CD14-positive monocyte (primary cell): ENCODE measurements around the gene KCNC3. TPM values are rescaled to one million over a fixed set of nuclear protein-coding genes. Genes with fewer than 3 reads are reported as not detected.

ENCODE experiments used
- DNase-seq, 3 donors: peaks; one replicate each; pipeline ENCODE4 v3.0.0-alpha.2; 2011 to 2022
- H2AFZ ChIP-seq: 2 replicates; pipeline ENCODE4 v1.6.0; 2012; ENCODE audit warnings: mild to moderate bottlenecking, low read depth, low read length, inconsistent platforms; ENCODE audit not compliant: insufficient read depth, poor library complexity, severe bottlenecking
- H3K27ac ChIP-seq, 2 donors: 1 replicate in 1 of 2; 2 replicates in 1 of 2; pipeline ENCODE4 v1.5.1; 2012 to 2013; ENCODE audit warnings: low read length in 2 of 2, control low read depth in 1 of 2, inconsistent platforms in 1 of 2, low read depth in 1 of 2, mild to moderate bottlenecking in 1 of 2
- H3K27me3 ChIP-seq, 2 donors: one replicate each; pipeline versions ENCODE4 v1.6.0 to v1.6.1; 2011 to 2013; ENCODE audit warnings: low read length in 2 of 2; ENCODE audit not compliant: control insufficient read depth in 2 of 2, insufficient read depth in 2 of 2
- H3K36me3 ChIP-seq, 2 donors: replicated peaks in 1 of 2; 1 replicate in 1 of 2; 2 replicates in 1 of 2; pipeline versions ENCODE4 v1.5.1 to v1.6.1; 2012 to 2013; ENCODE audit warnings: low read length in 2 of 2, control low read depth in 1 of 2, inconsistent platforms in 1 of 2, mild to moderate bottlenecking in 1 of 2; ENCODE audit not compliant: insufficient read depth in 2 of 2, control insufficient read depth in 1 of 2
- H3K4me1 ChIP-seq, 2 donors: 1 replicate in 1 of 2; 2 replicates in 1 of 2; pipeline versions ENCODE4 v1.5.1 to v1.6.1; 2012 to 2013; ENCODE audit warnings: low read length in 2 of 2, control low read depth in 1 of 2, inconsistent platforms in 1 of 2, mild to moderate bottlenecking in 1 of 2, moderate library complexity in 1 of 2; ENCODE audit not compliant: insufficient read depth in 2 of 2, control insufficient read depth in 1 of 2
- H3K4me2 ChIP-seq: replicated peaks from 2 replicates; pipeline ENCODE3; 2012; ENCODE audit warnings: low read length, moderate library complexity, mild to moderate bottlenecking; ENCODE audit not compliant: poor library complexity, severe bottlenecking; ENCODE audit errors: extremely low read depth
- H3K4me3 ChIP-seq, 3 experiments: fragments of 200-600 bp in 1 of 3; sonication (generic) in 1 of 3; replicated peaks in 1 of 3; 1 replicate in 2 of 3; 2 replicates in 1 of 3; pipeline ENCODE4 v1.5.1; 2011 to 2013; ENCODE audit warnings: low read length in 3 of 3, mild to moderate bottlenecking in 3 of 3, control low read depth in 2 of 3, low read depth in 2 of 3, inconsistent platforms in 1 of 3, moderate library complexity in 1 of 3
- H3K79me2 ChIP-seq: 2 replicates; pipeline ENCODE4 v1.6.0; 2012; ENCODE audit warnings: mild to moderate bottlenecking, control low read depth, inconsistent platforms, low read length, moderate library complexity; ENCODE audit not compliant: insufficient read depth
- H3K9ac ChIP-seq: 2 replicates; pipeline ENCODE4 v1.6.0; 2017; ENCODE audit warnings: low read length, mild to moderate bottlenecking; ENCODE audit not compliant: insufficient read depth, poor library complexity, severe bottlenecking
- H3K9me3 ChIP-seq, 2 donors: replicated peaks in 1 of 2; 1 replicate in 1 of 2; 2 replicates in 1 of 2; pipeline versions ENCODE4 v1.5.1 to v1.6.1; 2012 to 2013; ENCODE audit warnings: low read length in 2 of 2, control low read depth in 1 of 2; ENCODE audit not compliant: control insufficient read depth in 1 of 2, insufficient read depth in 1 of 2
- H4K20me1 ChIP-seq: 2 replicates; pipeline ENCODE4 v1.6.0; 2012; ENCODE audit warnings: mild to moderate bottlenecking, low read length, control low read depth, moderate library complexity; ENCODE audit not compliant: insufficient read depth
- H3K27ac Mint-ChIP-seq, 7 donors: one replicate each; pipeline ENCODE4 v1.8.0; 2020; ENCODE audit warnings: mild to moderate bottlenecking in 7 of 7, mixed read lengths in 7 of 7, moderate library complexity in 6 of 7, inconsistent platforms in 2 of 7
- H3K27me3 Mint-ChIP-seq, 3 donors: one replicate each; pipeline ENCODE4 v1.8.0; 2021 to 2022; ENCODE audit warnings: low read depth in 3 of 3, mild to moderate bottlenecking in 3 of 3, mixed read lengths in 3 of 3, moderate library complexity in 3 of 3, inconsistent platforms in 1 of 3
- H3K36me3 Mint-ChIP-seq, 2 donors: one replicate each; pipeline ENCODE4 v1.8.0; 2020; ENCODE audit warnings: mixed read lengths in 2 of 2, inconsistent platforms in 1 of 2, mild to moderate bottlenecking in 1 of 2
- H3K4me1 Mint-ChIP-seq: one replicate; pipeline ENCODE4 v1.8.0; 2020; ENCODE audit warnings: mild to moderate bottlenecking, mixed read lengths
- H3K4me3 Mint-ChIP-seq, 2 donors: one replicate each; pipeline ENCODE4 v1.8.0; 2020; ENCODE audit warnings: mild to moderate bottlenecking in 2 of 2, mixed read lengths in 2 of 2, moderate library complexity in 1 of 2
- H3K9me3 Mint-ChIP-seq, 7 donors: one replicate each; pipeline ENCODE4 v1.8.0; 2020 to 2022; ENCODE audit warnings: mixed read lengths in 7 of 7, mild to moderate bottlenecking in 6 of 7, moderate library complexity in 6 of 7, inconsistent platforms in 2 of 7
- CTCF ChIP-seq: fragments of 200-600 bp; IDR thresholded peaks from one replicate; pipeline ENCODE4 v1.8.0; 2022; ENCODE audit warnings: antibody characterized with exemption, mild to moderate bottlenecking
- WGBS: methylation state at CpG from one replicate; pipeline ENCODE4 v1.1.5; 2013; ENCODE audit warnings: missing lambda C conversion rate; ENCODE audit not compliant: insufficient coverage; 5-methylcytosine and 5-hydroxymethylcytosine counted together
- intact Hi-C, 2 donors: fragments of 100-400 bp; cut with micrococcal nuclease; formaldehyde crosslinking; loops; one replicate each; pipeline versions ENCODE4 v1.15.0 to v1.15.1; 2023
- polyA plus RNA-seq, 3 donors: library from polyadenylated mRNA; depleted of rRNA in 1 of 3; unstranded in 2 of 3; stranded (reverse) in 1 of 3; fragments of 300-500 nt in 2 of 3; fragments of >200 nt in 1 of 3; fragmentation: Illumina TruSeq in 2 of 3; gene quantifications; 1 replicate in 2 of 3; 2 replicates in 1 of 3; pipeline ENCODE4 v1.2.3, GENCODE V29; 2012 to 2021

The KCNC3 gene
- polyA plus RNA-seq, 3 donors: 0.04 to 23.6 TPM; not detected in 1

GRCh38 chr19:50263176-50263575, 66.0 kb downstream of the KCNC3 start:
- H3K27ac ChIP-seq: no peak overlapping the region
- no peaks in the 10 kb centered on the region for H3K79me2 ChIP-seq
- no peak overlapping the region for H3K4me2 ChIP-seq
- no peaks in the 10 kb centered on the region for H3K36me3 ChIP-seq
- Mint-ChIP-seq H3K9me3 (no peaks in the 10 kb centered on the region), H3K4me1 (no peaks in the 10 kb centered on the region), H3K4me3 (no peak overlapping the region), H3K27ac (peak overlapping the region in 1 of 7 donors; percentile 41), H3K36me3 (no peaks in the 10 kb centered on the region), H3K27me3 (peaks cover 7 to 9% (median 8%) of the 10 kb centered on the region in 3 donors)
- H4K20me1 ChIP-seq: no peaks in the 10 kb centered on the region
- no peak overlapping the region for H3K4me3 ChIP-seq
- intact Hi-C loops: no loop called here
- no peak for TF ChIP-seq CTCF
- H3K27me3 ChIP-seq: no peaks in the 10 kb centered on the region
- no peaks in the 10 kb centered on the region for H3K9me3 ChIP-seq
- 96% methylated on average over 5 of the region's 8 CpGs for WGBS
- H2AFZ ChIP-seq: no peak overlapping the region
- H3K4me1 ChIP-seq: no peaks in the 10 kb centered on the region
- DNase-seq: no peak
- no peak overlapping the region for H3K9ac ChIP-seq

Other genes with a start within 250 kb of the KCNC3 start
- gene IZUMO2, start 166.1 kb downstream of the KCNC3 start, polyA plus RNA-seq: not detected
- gene MYH14, start 125.8 kb downstream of the KCNC3 start, polyA plus RNA-seq: not detected
- gene NAPSA, start 36.3 kb upstream of the KCNC3 start, polyA plus RNA-seq: 1 to 10 TPM in 1 of 3 donors, under 1 TPM in 2; 0.27 to 1.3 (median 0.52) TPM
- 100 to 1,000 TPM in 1 of 3 donors, 10 to 100 TPM in 2; 77.1 to 111 (median 78.9) TPM for gene NR1H2, start 47.1 kb upstream of the KCNC3 start, polyA plus RNA-seq
- 10 to 100 TPM in 2 of 3 donors, 1 to 10 TPM in 1; 9.3 to 22.4 (median 15.6) TPM for gene POLD1, start 55.0 kb upstream of the KCNC3 start, polyA plus RNA-seq
- gene SPIB, start 89.6 kb upstream of the KCNC3 start, polyA plus RNA-seq: 1 to 10 TPM in 1 of 3 donors, under 1 TPM in 2; 0.16 to 2.3 (median 0.34) TPM
- not detected for gene MYBPC2, start 103.5 kb upstream of the KCNC3 start, polyA plus RNA-seq
- gene EMC10, start 147.1 kb upstream of the KCNC3 start, polyA plus RNA-seq: 10 to 100 TPM in 1 of 3 donors, 1 to 10 TPM in 2; 8.5 to 50.4 (median 9.3) TPM
- under 1 TPM in 1 of 3 donors, not detected in 2; 0.41 TPM for gene GARIN5A, start 147.5 kb upstream of the KCNC3 start, polyA plus RNA-seq
- 10 to 100 TPM; 33.0 to 43.0 (median 37.2) TPM for gene JOSD2, start 181.8 kb upstream of the KCNC3 start, polyA plus RNA-seq
- not detected for gene ASPDH, start 184.5 kb upstream of the KCNC3 start, polyA plus RNA-seq
- gene LRRC4B, start 239.1 kb upstream of the KCNC3 start, polyA plus RNA-seq: not detected